ENCODE data around the gene SRSF4.
"Not testable (repeated sequence)": the region's sequence is repeated elsewhere in the genome, so short reads cannot be mapped to it uniquely, and the experiment has no call there.

The SRSF4 gene

DNA sequence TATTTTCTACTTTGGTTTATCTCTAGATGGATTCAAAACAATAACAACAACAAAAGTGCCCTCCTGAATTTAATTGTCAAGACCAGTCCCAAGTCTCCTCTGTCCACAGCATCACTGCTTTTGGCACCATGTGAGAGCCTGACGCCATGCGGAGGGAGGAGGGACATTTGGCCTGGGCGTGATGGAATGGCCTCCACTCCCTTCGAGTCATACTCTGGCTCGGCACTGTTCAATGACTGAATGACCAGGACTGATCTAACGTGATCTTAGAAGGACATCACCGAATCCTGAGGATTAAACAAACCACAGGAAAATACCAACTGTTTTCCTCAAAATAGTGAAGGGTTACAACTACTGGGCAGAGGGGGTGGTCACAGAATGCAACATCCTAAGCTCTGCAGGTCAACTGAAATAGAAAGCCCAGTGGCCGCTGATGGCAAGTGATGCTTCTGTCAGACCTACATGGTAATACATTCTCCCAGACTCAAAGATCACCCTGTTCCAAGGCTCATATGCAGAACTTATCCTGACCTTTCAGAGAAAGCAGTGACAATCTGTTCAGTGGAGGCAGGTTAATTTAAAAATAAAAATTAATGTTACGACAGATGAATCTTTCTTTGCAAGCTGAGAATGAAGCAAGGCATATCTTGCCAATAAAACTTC, 19.1 kb downstream of the SRSF4 start:
- no peak for DNase-seq (ENCODE audit: low read depth in 2 of 2)

GRCh38 chr1:29162025-29162424, 19.7 kb downstream of the SRSF4 start:
- no peak for DNase-seq (ENCODE audit: low read depth in 2 of 2)

DNA sequence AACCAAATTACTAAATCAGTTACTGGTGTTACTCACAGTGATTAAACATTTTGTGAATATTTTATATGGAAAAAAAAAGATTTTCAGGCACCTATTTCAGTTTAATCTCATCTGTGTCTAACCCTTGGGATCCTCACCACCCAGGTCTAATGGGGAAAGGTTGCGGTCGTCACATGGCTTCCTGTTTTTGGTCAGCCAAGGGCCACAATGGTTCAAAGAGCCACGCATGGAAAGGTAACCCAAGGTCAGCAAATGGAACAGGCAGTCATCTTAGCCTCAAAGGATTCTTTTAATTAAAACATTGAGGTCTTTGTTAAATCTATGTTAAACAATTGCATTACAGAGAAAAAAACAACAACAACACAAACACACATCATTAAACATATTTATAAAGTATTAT, 21.9 kb downstream of the SRSF4 start:
- DNase-seq (ENCODE audit: low read depth in 2 of 2), result no peak

DNA sequence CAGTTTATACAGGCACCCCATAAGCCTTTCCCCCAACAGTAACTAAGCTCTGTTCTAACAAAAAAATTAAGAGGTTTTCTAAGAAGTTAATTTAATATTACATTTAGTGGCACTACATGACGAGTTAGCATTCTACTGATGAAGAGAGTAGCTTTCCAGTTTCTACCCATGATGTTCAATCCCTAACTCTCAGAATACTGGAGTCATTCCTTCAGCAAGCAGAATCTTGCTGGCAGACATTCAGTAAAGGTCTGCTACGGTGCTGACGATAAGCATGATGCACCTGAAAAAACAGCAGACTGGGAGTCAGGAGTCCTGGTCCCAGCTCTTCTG, 24.5 kb downstream of the SRSF4 start:
- DNase-seq (ENCODE audit: low read depth in 2 of 2), result no peak

- DNase-seq (ENCODE audit: low read depth in 2 of 2), result no peak
Measured at GRCh38 chr1:29156543-29157268, 25.0 kb downstream of the SRSF4 start.

DNA sequence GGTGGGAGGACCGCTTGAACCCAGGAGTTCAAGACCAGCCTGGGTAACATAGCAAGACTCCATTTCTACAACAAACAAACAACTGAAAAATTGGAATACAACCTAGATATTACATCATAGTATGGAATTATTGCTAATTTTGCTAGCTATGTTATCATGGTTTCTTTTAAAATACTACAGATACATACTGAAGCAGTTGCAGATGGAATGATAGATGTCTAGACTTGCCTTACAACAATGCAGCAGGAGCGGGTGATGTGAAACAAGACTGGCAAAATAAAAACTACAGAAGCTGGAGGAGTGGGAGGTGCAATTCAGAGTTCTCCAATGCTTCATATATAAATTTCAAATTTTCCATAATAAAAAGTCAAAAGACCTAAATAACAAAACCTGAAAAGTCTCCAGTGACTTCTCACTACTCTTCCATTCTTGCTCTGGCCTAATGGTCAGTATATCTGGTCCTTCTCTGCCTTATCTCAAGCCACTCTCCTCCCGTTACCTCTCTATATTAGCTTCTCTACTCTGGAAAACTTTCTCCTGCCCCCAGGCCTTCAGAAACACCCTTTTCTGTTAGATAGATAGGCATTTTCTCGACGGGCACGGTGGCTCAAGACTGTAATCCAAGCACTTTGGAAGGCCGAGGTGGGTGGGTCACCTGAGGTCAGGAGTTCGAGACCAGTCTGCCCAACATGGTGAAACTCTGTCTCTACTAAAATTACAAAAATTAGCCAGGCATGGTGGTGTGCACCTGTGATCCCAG, 29.5 kb downstream of the SRSF4 start:
- no peak for DNase-seq (ENCODE audit: low read depth in 2 of 2)

DNA sequence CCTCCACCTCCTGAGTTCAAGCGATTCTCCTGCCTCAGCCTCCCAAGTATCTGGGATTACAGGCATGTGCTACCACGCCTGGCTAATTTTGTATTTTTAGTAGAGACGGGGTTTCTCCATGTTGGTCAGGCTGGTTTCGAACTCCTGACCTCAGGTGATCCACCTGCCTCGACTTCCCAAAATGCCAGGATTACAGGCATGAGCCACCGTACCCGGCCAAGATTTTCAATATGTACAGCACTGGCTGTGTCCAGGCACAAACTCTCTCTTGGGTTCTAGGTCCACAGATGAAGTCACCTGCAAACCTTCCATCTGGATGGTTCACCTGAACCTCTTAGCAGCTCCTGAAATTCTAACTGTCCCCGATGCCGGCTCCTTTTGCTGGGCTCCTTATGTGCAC, 31.4 kb downstream of the SRSF4 start:
- not testable (repeated sequence) for DNase-seq (ENCODE audit: low read depth in 2 of 2)

- no peak for DNase-seq (ENCODE audit: low read depth in 2 of 2)
Measured at GRCh38 chr1:29148656-29149491, 32.8 kb downstream of the SRSF4 start.

DNA sequence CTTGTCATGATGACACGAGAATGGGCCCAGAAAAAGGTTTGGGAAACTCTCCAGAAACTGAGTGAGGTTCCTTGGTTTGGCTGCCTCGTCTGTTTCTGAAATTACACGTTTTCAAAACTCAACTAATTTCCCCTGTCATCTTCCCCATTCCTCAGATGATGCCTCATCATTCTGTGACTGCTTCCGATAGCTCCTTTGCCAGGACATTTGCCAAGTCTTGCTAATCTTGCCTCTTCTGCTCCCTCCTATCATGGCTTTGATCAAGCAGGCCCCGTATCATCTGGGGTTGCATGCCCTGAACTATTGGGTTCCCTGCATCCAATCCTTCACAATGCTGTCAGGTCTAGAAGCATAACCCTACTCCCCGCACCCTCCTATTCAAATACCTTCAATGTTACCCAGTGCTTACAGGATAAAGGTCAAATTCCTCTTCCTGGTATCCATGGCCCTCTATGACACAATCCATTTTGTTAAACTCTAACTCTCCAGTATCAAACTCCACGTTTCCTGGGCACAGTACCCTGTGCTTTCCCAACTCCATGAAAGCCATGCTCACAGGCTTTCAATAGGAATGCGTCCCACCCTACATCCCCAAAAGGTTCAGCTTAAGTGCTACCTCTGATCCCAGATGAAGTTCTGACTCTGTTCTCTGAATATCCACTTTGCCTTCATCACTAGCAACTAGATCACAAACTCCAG, 35.8 kb downstream of the SRSF4 start:
- DNase-seq (ENCODE audit: low read depth in 2 of 2), result no peak

GRCh38 chr1:29144178-29144577, 37.5 kb downstream of the SRSF4 start:
- DNase-seq (ENCODE audit: low read depth in 2 of 2), result no peak

DNA sequence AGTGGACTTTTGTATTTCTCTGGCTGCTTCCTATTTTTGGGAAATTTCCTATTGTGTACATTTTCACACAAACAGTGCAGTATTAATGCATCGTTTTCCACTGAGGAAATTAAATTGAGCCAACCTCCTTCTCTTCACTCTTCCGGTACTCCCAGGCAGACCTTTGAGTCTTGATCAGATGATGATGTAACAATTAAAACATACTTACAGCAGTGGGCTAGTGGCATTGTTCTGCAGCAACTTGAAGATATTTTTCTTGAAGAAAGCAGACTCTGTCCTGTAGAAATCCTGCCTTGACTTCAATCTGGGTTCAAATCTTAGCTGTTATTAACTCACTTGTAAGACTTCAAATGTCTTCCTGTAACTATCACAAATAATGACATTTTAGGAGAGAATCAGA, 39.0 kb downstream of the SRSF4 start:
- no peak for DNase-seq (ENCODE audit: low read depth in 2 of 2)

GRCh38 chr1:29136391-29136915, 45.2 kb downstream of the SRSF4 start:
- no peak for DNase-seq (ENCODE audit: low read depth in 2 of 2)

DNA sequence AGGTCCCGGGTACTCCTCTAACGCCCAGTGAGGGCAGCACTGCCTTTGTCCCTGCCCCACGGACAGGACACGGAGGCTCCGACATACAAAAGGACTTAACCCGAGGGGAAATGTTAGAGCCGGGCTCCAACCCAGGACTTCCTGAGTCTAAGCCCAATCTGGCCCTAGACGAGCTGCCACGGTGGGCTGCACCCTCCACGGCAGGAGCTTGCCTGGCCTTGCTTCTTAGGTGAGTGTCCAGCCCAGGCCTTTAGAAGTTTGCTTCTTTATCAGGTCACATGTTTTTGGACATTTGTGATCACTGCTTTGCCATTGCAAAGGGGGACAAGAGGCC, 47.0 kb downstream of the SRSF4 start:
- no peak for DNase-seq (ENCODE audit: low read depth in 2 of 2)

DNA sequence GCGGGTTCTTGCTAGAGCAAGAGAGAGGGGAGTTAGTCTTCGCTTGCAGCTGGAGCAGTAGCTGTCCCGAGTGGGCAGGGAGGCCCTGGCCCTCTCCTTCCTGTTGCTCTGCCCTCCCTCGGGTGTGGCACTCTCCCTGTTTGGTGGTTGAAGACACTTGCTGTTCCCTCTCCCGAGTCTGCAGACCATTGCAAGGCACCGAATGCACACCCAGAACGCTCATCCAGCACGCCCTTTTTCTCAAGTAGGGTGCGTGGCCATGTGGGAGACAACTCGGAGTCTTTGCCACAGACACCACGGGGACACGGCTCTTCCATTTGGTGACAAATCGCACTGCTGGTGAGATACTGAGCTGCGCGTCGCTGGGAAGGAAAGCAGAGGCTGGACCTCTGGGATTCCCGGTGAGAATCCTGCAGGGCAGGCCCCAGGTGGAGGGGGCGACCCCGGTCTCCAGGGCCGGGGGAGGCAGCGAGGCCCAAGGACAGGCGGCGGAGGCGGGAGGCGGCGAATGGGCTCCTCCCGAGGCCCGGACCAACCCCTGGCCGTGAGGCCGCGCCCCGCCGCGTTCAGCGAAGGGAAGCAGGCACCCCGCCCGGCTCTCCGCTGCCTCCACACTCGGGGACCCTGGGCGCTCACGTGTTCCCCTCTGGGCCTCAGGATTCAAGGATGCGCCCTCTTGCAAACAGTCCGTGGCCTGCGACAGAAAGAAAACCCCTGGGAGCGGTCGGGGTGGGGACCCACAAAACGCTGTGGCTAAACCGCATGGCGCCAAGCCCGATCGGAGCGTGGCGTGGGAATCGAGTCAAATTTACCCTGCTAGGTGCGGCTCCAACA, 47.6 kb downstream of the SRSF4 start:
- DNase-seq (ENCODE audit: low read depth in 2 of 2), result no peak

DNA sequence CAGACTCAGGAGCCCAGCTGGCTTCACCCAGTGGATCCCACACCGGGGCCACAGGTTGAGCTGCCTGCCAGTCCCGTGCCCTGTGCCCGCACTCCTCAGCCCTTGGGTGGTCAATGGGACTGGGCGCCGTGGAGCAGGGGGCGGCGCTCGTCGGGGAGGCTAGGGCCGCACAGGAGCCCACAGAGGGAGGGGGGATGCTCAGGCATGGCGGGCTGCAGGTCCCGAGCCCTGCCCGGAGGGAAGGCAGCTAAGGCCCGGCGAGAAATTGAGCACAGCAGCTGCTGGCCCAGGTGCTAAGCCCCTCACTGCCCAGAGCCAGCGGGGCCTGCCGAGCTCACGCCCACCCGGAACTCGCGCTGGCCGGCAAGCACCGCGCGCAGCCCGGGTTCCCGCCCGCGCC, 50.6 kb downstream of the SRSF4 start:
- DNase-seq (ENCODE audit: low read depth in 2 of 2), result not testable (repeated sequence)

DNA sequence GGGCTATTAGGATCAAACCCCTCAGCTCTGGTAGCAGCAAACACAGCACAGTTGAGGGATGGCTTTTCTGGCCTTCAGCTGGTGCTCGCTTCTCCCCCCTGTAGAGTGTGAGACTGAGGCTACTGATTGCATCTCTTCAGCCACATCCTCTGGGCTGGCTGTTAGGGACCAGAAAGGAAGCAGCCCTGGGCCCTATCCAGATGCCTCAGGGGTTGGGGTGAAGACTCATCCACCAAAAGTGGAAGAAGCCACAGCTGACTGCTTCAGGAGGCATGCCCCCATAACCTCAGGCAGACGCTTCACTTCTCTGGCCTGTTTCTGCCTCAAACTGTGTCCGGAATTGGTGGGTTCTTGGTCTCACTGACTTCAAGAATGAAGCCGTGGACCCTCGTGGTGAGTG, 51.8 kb downstream of the SRSF4 start:
- no peak for DNase-seq (ENCODE audit: low read depth in 2 of 2)

DNA sequence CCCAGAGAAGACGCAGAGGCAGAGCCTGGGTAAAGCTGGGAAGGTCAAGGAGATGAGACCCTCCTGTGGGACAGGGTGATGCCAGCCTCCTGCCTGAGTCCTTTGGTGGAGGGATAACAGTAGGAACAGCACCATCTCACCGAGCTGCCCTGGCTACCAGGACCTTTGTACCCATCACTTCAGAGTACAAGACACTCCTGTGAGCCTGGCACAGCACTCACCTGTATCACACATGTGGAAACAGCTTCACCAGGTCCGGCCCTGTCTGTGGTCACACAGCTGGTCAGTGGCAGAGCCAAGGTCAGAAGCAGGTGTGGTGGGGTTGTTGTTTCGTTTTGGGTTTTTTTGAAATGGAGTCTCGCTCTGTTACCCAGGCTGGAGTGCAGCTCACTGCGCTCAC, 53.0 kb downstream of the SRSF4 start:
- DNase-seq (ENCODE audit: low read depth in 2 of 2), result no peak

- DNase-seq (ENCODE audit: low read depth in 2 of 2), result no peak
Measured at GRCh38 chr1:29126198-29126597, 55.5 kb downstream of the SRSF4 start.

GRCh38 chr1:29125788-29126187, 55.9 kb downstream of the SRSF4 start:
- no peak for DNase-seq (ENCODE audit: low read depth in 2 of 2)

DNA sequence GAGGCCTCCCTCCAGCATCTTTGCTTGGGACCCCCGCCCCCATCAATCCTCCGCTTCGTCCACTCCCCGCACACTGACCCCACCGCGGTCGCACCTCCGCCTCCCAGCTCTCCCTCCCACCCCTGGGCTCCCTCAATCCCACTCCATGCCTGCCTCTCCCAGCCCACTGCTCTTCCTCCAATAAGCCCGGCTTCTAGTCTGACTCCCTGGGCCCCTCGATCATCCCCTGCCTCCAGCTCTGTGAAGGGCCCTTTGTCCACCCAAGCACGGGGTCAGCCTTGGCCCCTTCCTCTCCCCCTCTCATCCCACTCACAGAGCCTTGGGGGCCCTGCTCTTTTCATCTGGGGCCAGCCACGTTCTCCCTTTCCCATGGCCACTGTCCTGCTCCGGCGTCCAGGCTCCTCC, 56.5 kb downstream of the SRSF4 start:
- no peak for DNase-seq (ENCODE audit: low read depth in 2 of 2)
